ENCODE results near the gene SCN4A.
A peak's percentile ranks its signal among the peaks of the same experiment; 100 is the strongest.
"Not testable (repeated sequence)": the region's sequence is repeated elsewhere in the genome, so short reads cannot be mapped to it uniquely, and the experiment has no call there.

Gene SCN4A

DNA sequence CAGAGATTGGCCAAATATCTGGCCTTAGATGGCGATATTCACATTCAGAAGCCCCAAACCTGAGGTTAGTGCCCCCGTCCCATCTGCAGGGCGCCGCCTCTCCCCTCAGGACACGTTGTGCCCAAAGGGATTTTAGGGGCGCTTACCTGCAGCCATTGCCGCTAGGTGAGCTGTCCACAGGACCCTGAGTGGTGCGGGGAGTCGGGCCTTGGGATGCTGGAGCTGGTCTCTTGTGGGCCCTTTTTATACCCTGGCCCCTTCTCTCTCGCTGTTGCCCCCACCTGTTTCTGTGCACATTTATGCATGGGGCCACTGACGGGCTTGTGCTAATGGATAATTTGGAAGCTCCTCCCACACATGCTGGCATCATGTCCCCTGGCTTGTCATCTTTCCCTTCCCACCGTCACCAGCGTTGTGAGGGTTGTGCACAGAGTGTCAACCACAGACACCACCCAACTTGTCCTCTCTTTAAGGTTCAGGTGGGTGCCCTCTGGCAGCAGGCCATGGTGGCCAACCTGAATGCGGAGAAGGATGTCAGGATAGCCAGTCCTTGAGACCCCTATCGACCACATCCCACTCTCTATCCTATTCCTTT is 61.6 kb downstream of the SCN4A start, which contains the start of gene CSHL1:
TSS of gene CSHL1 (minus strand) at position 218 of the 595 bp plus-strand sequence. CDS start at position 156, 62 bp downstream.
- DNase-seq, result no peak

GRCh38 chr17:63910096-63910495 is 62.6 kb downstream of the SCN4A start:
- no peak for DNase-seq

DNA sequence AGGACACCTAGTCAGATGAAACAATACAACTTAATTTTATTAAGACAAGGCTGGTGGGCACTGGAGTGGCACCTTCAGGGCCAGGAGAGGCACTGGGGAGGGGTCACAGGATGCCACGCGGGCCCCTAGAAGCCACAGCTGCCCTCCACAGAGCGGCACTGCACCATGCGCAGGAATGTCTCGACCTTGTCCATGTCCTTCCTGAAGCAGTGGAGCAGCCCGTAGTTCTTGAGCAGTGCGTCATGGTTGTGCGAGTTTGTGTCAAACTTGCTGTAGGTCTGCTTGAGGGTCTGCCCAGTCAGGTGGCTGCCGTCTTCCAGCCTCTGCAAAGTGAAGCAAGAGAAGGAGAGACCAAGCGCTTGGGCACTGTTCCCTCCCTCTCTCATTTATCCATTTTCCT is 63.1 kb downstream of the SCN4A start:
- DNase-seq, result not testable (repeated sequence)

- peak; percentile 20 for DNase-seq
These were observed 65.4 kb downstream of the SCN4A start for GRCh38 chr17:63907161-63907778.

DNA sequence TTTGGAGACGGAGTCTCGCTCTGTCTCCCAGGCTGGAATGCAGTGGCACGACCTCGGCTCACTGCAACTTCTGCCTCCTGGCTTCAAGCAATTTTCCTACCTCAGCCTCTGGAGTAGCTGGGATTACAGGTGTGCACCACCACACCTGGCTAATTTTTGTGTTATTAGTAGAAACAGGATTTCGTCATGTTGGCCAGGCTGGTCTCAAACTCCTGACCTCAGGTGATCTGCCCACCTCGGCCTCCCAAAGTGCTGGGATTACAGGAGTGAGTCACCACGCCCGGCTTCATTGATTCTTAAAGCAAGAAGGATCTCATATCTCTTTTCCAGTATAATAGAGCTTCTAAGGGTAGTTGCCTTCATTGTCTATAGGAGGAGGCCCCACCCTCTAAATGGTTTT is 67.9 kb downstream of the SCN4A start:
- DNase-seq, result not testable (repeated sequence)

DNA sequence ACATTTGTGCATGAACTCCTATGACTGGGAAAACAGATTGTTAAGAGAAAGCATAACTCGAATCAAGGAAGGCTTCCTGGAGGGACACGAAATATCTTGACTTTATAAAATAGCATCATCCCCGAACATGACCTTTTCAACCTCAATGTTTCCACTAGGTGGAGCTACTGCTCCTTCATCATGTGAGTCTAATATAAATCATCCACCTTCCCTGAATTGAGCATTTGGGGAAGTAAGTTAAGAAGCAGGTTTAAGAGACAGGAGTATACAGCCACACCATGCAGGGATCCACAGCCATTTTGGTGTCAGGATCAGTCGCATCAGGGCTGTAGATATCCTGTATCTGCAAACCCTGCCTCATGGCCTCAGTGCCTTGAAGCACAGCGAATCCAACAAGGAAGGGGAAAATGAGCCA is 68.9 kb downstream of the SCN4A start:
- DNase-seq, result not testable (repeated sequence)

GRCh38 chr17:63901971-63902370 is 70.7 kb downstream of the SCN4A start:
- not testable (repeated sequence) for DNase-seq

DNA sequence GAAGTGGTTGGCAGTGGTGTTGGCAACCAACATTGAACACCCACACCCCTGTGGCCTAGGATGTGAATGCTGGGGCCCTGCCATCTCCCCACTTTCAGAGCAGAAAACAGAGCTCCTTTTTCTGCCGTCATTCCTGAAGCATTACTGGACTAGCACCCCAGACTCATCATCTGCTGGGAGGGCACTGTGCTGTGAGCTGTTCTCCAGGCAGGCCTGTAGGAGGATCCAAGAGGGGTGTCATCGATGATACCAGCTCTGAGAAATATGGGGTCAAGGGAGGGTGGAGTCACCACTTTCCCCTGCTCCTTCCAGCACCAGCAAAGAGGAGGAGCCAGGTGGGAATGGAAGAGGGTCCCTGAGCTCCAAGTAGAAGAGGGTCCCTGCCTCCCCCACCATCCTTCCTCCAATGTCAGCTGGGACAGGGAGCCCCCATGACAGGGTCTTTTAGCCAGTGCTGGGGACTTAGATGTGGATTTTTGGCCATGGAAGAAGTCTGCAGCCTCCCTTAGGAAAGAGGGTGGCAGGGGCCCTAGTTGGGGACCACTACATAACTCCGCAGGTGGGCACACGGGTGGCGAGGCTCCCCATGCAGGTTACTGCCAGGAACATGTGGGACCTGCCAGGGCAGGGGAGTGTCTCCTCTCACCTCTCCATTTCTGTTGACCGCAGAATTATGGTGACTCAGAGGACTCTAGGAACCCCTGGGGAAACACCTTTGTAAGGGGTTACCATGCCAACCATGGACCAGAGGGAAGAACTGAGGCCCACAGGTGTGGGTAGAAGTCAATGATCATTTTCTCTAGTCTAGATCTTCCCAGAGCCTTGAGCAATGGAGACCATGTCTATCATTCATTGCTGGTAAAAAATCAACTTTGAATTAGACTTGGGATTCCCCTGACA is 73.6 kb downstream of the SCN4A start:
- not testable (repeated sequence) for DNase-seq

- not testable (repeated sequence) for DNase-seq
These were observed 76.0 kb downstream of the SCN4A start, which contains the start of gene CSH1 for GRCh38 chr17:63896524-63897354. TSS of gene CSH1 (minus strand) at chr17:63896574. CDS start at chr17:63896511, 63 bp downstream.

DNA sequence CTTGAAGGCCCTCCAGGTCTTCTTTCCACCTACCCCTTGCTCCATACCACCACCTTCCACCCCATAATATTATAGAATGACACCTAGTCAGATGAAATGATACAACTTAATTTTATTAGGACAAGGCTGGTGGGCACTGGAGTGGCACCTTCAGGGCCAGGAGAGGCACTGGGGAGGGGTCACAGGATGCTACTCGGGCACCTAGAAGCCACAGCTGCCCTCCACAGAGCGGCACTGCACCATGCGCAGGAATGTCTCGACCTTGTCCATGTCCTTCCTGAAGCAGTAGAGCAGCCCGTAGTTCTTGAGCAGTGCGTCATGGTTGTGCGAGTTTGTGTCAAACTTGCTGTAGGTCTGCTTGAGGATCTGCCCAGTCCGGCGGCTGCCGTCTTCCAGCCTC is 77.9 kb downstream of the SCN4A start:
- DNase-seq, result not testable (repeated sequence)

DNA sequence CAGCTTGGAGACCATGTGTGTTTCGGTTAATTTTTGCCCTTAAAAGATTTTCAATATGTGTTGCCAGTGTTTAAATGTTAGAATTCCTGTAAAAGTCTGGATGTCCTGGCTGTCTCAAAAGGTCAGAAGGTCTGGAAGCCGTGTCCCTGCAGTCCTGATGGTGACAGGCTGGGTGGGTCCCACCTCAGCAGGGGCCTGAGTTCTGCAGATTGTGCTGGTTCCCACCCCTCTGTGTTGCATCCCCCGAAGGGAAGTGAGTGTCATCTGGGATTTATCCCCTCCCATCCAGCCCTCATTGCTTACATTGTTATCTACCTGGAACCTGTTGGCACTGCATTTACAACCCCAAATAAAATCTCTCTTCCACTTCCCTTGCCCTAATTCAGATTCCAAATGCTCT is 78.7 kb downstream of the SCN4A start:
- DNase-seq, result not testable (repeated sequence)

DNA sequence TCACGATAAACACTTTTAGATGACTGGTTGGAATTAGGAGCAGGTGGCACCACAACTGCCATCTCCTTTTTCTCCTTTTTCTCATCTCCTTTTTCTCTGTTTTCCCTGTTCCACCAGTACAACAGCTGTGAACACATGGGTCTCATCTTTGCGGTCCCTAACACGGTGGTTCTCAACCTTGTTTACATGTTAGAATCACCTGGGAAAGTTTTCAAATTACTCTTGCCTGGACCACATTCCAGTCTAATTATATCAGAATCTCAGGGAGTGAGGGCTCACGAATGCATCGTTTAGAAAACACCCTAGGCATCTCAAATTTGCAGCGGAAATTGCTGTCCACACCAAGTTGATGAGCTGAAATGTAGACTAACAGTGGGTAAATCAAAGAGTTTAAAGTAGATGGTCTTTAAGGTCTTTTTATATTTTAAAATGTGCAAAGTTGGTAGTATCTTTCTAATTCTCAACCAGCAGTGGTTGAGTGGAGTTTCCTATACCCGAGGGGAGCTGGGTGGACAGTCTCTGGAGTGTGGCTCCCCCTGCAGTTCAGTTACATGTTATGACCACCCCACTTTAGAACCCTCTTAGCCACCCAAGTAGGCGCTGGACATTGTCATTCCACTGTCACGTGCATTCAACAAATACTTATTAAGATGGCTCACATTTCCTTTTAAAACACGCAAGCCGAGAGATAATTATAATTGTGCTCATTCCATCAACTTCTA is 80.2 kb downstream of the SCN4A start:
- not testable (repeated sequence) for DNase-seq

DNA sequence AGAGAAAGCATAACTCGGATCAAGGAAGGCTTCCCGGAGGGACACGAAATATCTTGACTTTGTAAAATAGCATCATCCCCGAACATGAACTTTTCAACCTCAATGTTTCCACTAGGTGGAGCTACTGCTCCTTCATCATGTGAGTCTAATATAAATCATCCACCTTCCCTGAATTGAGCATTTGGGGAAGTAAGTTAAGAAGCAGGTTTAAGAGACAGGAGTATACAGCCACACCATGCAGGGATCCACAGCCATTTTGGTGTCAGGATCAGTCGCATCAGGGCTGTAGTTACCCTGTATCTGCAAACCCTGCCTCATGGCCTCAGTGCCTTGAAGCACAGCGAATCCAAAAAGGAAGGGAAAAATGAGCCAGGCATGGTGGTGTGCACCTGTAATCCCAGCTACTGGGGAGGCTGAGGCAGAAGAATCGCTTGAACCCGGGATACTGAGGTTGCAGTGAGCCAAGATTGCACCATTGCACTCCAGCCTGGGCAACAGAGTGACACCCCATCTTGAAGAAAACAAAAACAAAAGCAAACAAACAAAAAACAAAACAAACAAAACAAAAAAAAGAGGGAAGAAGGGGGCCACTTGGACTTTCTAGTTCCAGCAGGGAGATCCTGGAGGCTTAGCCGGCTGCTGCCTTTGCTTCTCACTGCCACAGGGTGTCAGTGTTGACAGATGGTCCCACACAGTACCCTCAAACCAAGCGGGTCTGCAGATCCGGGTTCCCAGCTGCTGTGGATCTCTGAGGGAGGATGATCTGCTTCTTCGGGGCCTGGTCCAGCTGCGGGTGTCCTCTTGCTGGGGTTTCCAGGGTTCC is 83.5 kb downstream of the SCN4A start:
- not testable (repeated sequence) for DNase-seq

Measured in NCI-H510A (cell line).